ENCODE measurements around the gene CD33. TPM values are rescaled to one million over a fixed set of nuclear protein-coding genes. Genes with fewer than 3 reads are reported as not detected.
"Not testable (repeated sequence)": the region's sequence is repeated elsewhere in the genome, so short reads cannot be mapped to it uniquely, and the experiment has no call there.

The CD33 gene
- total RNA-seq = 10 to 100 TPM in 1 of 2 donors, 1 to 10 TPM in 1; 3.2 to 11.4 TPM
- long read RNA-seq = 0 reads

DNA sequence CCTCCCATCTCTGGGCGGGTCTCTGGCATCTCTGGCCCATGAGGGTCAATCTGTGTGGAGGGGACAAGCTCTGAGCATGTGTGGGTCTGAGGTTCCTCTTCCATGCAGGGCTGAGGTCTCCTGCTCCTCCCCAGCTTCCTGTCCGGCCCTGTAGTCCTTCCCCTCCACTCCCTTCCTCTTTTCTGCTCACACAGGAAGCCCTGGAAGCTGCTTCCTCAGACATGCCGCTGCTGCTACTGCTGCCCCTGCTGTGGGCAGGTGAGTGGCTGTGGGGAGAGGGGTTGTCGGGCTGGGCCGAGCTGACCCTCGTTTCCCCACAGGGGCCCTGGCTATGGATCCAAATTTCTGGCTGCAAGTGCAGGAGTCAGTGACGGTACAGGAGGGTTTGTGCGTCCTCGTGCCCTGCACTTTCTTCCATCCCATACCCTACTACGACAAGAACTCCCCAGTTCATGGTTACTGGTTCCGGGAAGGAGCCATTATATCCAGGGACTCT, at the start of gene CD33:
CD33 (plus strand) TSS at position 183 of the 496 bp plus-strand sequence; CDS start at position 222, 39 bp downstream.
- intact Hi-C loops (cut with DNase I); DNase-seq: not testable (repeated sequence)
- ATAC-seq = peak; percentile 61 to 84

GRCh38 chr19:51179256-51179655, 45.6 kb upstream of the CD33 start:
- intact Hi-C loops (cut with DNase I) = loop anchor here in 1 of 2 donors (10.0 kb wide), 1 partner anchor 244 kb away; no protein-coding TSS in a partner anchor
- no peak for ATAC-seq
- no peak for DNase-seq

- intact Hi-C loops (cut with DNase I) = no loop called here
These were observed 43.4 kb upstream of the CD33 start for GRCh38 chr19:51181377-51181912.

DNA sequence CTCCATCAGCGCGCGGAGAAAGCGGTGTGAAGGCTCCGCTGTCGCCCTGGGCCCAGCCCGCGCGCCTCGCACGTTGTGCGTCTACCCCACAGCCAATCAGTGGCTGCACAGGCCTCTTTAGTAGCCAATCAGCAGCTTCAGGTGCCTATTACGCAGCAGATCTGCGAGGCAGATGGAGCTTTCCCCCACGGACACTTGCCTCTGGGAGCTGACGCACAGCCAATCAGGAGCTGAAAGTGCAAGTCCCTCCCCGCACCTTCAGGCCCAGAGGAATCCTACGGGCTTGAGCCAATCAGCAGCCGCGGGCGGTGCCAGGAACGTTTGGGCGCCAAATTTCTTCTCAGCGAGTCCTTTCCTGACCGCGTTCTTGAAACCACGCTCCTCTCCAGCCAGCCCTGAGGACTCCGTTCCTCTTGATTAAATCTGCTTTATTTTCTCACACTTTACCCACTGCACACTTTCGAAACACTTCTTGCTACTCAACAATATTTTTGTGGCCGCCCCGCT, 42.9 kb upstream of the CD33 start:
- intact Hi-C loops (cut with DNase I) = no loop called here
- no peak for ATAC-seq
- DNase-seq = no peak

More at GRCh38 chr19:51181377-51181912, 43.4 kb upstream of the CD33 start:
- ATAC-seq (no peak), DNase-seq (no peak)

DNA sequence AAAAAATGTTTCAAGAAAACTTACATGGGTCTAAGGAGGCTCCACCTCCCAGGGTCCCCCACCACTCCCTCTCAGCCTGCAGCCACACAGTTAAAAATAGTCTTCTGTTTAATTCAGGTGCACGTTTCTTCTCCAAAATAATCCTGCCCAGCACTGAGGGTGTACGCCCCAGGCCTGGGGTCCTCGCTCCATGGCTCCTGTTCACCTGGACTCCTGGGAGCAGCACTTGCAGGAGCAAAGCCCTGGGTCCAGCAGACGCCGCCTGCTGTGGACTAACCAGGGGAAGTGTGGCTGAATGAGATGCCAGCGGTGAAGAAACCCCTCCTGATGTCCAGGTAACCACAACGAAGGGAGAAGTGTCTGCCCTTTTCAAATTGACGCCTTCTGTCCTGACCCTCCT, 41.3 kb upstream of the CD33 start:
- no peak for DNase-seq
- intact Hi-C loops (cut with DNase I) = no loop called here

DNA sequence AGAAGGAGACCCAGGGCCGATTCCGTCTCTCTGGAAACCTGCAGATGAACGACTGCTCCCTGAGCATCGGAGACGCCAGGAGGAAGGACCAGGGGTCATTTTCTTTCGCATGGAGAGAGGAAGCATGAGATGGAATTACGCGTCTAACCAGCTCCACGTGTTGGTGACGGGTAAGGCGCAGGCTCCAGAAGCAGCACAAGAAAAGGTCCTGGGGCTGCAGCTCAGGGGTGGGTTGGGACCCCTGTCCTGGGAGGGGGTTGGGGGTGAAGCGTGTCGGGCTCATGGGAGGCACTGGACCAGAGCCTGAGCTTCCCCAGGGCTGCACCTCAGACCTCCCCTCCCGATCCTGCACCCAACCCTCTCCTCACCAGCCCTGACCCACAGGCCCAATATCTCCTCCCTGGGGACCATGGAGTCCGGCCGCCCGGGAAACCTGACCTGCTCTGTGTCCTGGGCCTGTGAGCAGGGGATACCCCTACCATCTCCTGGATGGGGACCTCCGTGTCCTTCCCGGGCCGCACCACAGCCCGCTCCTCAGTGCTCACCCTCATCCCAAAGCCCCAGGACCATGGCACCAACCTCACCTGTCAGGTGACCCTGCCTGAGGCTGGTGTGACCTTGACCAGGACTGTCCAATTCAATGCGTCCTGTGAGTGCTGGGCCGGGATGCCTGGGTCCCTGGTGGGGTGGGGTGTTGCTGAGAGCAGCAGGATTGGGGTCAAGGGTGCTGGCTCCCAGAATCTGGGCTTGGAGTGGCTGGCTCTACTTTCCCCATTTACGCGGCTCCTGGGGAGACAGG, 39.6 kb upstream of the CD33 start:
- intact Hi-C loops (cut with DNase I) = no loop called here
- ATAC-seq (no peak), DNase-seq (no peak)

More for the DNA sequence above, 41.3 kb upstream of the CD33 start:
- no peak for ATAC-seq

GRCh38 chr19:51185868-51186215, 39.0 kb upstream of the CD33 start:
- intact Hi-C loops (cut with DNase I) = no loop called here
- no peak for ATAC-seq
- DNase-seq = no peak

- intact Hi-C loops (cut with DNase I) = no loop called here
- ATAC-seq = no peak
- no peak for DNase-seq
These were observed 38.6 kb upstream of the CD33 start for GRCh38 chr19:51186323-51186722.

- no peak for ATAC-seq
- no peak for DNase-seq
- intact Hi-C loops (cut with DNase I) = no loop called here
These were observed 37.3 kb upstream of the CD33 start for GRCh38 chr19:51187395-51188226.

- ATAC-seq (no peak), DNase-seq (no peak)
- intact Hi-C loops (cut with DNase I) = no loop called here
These were observed 36.7 kb upstream of the CD33 start for GRCh38 chr19:51188227-51188559.

DNA sequence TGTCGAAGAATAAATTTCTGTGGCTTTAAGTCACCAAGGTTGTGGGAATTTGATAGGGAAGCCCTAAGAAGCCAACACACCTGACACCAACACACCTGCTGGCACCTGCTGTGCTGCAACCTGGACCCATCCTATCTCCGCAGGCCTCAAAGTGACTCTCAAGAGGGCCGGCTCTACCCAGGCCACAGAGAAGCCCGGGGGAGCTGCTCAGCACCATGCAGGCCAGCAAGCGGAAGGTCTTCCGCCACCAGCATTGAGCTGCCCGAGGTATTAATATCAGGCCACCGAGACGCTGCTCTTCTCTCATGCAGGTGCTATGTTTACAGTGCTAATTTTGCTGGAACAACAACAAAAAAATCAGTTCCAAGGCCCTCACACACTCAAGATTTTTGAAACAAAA, 32.2 kb upstream of the CD33 start:
- intact Hi-C loops (cut with DNase I) = no loop called here
- ATAC-seq (no peak), DNase-seq (no peak)

GRCh38 chr19:51194527-51195315, 30.2 kb upstream of the CD33 start:
- intact Hi-C loops (cut with DNase I) = no loop called here
- ATAC-seq (no peak), DNase-seq (no peak)

DNA sequence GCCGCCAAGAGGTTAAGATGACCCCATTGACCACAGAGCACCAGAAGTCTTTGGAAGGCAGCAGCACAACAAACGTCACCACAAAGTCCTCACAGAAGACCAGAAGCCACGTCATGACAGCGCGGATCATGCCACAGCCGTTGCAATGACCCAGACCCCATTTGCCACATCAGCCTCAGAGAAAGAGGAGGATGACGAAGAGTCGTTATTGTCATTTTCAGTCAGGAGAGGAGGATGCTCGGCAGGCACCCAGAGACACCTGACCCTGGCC, 29.6 kb upstream of the CD33 start:
- no peak for ATAC-seq
- intact Hi-C loops (cut with DNase I) = no loop called here

DNA sequence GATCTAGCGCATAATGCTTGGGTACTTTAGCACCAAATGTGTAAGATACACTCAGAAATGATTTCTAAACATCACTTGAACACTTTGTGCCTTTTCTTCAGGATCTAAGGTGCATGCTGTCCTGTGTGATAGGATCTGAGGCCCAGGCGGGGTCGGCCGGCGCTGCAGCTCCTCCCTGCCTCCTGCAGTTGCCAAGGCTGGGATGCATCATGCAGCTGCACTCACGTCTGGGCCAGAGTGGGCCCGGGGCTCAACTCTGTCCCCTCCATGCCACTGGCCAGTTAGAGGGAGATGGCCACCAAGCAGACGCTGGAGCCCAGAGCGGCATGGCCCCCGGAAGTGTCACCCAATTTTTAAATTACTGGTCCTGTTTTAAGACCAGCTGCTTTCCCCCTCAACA, 29.3 kb upstream of the CD33 start:
- ATAC-seq (no peak), DNase-seq (no peak)
- intact Hi-C loops (cut with DNase I) = no loop called here

More for the DNA sequence above, 29.6 kb upstream of the CD33 start:
- DNase-seq = no peak

DNA sequence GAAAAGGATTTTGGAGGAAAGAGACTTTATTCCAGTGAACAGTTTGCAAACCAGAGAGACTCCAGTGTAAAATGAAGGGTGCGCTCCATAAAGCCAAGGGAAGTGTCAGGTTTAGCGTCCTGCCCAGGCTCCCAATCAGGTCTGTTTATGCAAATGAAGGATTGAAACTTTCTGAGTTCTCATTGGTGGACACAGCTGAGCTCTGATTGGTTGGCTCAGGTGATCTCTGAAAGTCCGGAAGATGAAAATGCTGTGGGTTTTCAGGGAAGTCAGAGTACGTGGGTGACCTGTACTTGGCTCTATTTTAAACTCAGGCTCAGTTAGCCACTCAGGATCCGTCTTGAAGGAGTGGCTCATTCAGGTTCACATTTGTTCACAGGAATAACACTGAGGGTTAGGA, 28.7 kb upstream of the CD33 start:
- intact Hi-C loops (cut with DNase I) = no loop called here
- DNase-seq = no peak
- ATAC-seq = no peak

- DNase-seq (no peak), ATAC-seq (no peak)
- intact Hi-C loops (cut with DNase I) = no loop called here
These were observed 26.2 kb upstream of the CD33 start for GRCh38 chr19:51198641-51199040.

DNA sequence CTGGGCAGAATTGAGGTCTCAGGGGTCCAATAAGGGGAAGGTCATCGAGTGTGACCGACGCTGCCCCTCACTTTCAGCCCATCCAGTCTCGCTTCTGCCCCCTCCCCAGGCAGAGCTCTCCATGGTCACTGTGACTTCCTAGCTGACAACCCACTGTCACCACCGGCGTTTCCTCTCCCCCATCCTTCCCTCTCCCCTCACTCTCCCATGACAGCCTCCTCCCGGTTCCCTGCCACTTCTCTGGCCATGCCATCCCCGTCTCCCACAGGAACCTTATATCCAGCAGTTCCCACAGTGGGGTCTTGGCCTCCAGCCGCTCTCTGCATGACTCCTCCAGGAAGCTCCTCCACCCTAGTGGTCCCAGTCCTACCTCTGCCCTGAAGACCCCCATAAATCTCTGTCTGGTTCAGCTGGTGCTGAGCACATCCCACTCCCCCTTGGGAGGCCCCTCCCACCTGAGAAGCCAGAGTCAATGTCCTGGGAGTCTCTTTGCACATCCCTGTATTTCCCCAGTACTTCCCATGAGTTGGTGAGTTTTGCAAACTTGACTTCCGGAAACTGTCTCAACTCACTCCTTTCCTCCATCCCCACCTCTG, 24.7 kb upstream of the CD33 start:
- no peak for DNase-seq
- intact Hi-C loops (cut with DNase I) = no loop called here
- no peak for ATAC-seq

DNA sequence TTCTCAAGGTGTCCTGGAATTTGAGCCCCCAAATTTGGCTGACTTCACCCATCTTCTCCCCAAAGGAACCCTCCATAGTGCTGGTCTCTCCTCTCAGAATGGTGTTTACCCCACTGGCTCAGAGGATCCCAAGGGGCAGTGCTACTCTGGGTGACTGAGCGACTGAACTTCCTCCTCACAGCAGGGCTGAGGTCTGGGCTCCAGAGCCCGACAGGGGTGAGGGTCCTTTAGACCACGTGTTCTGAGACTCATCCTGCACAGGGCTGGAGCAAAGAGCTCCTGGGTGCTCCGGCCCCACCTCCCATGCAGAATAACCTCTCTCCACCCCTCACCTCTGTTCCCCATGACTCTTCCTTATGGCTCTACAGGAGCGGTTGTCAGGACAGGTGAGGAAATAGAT, 23.2 kb upstream of the CD33 start:
- no peak for DNase-seq
- ATAC-seq = no peak
- intact Hi-C loops (cut with DNase I) = no loop called here

GRCh38 chr19:51203916-51204315, 21.0 kb upstream of the CD33 start:
- no peak for ATAC-seq
- intact Hi-C loops (cut with DNase I) = no loop called here
- DNase-seq = no peak

Measured in left cardiac atrium (tissue), 4 donors.